Activated naive CD4-positive, alpha-beta T cell treated with anti-CD3 and anti-CD28 coated beads, Interleukin-2, amount 50 U/mL, for 16 hours (primary cell): ENCODE data around the gene STRA8.
A peak's percentile ranks its signal among the peaks of the same experiment; 100 is the strongest.

Source experiments
- DNase-seq: peaks from one replicate; pipeline ENCODE4 v3.0.0-alpha.2; 2020

Gene STRA8

DNA sequence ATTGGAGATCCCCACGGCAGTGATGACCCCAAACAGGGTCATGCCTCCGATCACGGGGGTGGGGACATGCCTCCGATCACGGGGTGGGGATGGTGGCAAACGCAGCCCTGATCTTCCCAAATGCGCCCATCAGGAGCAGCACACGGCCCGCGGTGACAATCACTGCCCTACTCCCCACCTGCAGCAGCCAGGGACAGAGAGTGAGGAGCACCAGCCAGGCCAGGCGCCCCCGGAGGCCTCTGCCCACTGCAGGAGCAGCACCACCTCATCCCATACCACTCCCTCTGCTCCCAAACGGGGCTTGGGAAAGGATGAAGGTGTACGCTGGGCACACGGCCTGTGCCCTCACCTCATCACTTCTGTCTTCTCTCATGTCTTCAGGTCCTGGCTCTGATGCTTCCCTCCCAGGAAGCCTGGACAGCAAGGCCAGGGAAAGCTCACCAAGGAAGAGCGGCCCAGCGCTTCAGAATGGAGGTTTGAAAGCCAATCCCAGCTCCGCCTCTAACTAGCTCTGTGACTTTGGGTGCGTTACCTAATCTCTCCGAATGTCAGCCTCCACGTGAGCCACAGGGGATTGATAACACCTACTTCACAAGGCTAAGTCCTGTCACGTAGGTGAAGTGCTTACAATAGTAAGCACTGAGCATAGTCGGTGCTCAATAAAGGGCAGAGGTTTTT is 37.1 kb downstream of the STRA8 start:
- DNase-seq = no peak

DNA sequence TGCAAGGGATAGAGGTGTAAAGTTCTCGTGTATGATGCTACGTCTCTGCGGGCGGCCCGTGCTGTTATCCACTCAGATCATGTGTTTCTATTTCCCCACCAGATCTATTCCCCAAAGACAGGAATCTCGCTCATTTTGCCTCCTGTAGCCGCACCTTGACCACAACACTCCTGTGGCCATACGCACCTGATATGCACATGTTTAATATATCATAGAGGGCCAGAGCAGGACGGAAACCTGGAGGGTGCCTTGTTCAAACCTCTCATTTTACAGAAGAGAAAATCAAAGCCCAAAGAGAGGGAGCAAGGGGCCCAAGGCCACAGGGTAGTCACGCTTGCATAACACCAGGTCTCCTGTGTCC is 37.6 kb downstream of the STRA8 start:
- no peak for DNase-seq

DNA sequence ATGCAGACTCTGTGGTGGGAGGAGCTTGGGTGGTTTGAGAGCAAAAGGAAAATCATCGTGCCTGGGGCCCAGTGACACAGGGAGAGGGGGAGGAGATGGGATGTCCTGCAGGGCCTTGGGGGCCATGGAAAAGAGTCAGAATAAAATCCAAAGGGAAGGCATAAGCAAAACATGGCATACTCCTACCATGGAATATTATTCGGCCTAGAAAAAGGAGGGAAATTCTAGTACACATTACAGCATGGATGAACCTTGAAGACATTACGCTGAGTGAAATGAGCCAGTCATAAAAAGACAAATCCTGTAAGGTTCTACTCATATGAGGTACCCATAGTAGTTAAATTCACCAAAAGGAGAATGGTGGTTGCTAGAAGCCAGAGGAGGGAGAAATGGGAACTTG is 38.7 kb downstream of the STRA8 start:
- DNase-seq = no peak

DNA sequence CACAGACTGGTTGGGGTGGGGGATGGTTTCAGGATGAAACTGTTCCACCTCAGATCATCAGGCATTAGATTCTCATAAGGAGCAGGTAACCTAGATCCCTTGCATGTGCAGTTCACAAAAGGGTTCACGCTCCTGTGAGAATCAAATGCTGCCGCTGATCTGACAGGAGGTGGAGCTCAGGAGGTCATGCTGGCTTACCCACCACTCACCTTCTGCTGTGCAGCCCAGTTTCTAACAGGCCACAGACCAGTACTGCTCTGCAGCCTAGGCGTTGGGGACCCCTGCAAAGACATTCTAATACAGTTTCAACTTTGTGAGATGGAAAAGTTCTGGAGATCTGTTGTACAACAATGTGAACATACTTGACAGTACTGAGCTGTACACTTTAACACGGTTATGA is 39.9 kb downstream of the STRA8 start:
- no peak for DNase-seq

DNA sequence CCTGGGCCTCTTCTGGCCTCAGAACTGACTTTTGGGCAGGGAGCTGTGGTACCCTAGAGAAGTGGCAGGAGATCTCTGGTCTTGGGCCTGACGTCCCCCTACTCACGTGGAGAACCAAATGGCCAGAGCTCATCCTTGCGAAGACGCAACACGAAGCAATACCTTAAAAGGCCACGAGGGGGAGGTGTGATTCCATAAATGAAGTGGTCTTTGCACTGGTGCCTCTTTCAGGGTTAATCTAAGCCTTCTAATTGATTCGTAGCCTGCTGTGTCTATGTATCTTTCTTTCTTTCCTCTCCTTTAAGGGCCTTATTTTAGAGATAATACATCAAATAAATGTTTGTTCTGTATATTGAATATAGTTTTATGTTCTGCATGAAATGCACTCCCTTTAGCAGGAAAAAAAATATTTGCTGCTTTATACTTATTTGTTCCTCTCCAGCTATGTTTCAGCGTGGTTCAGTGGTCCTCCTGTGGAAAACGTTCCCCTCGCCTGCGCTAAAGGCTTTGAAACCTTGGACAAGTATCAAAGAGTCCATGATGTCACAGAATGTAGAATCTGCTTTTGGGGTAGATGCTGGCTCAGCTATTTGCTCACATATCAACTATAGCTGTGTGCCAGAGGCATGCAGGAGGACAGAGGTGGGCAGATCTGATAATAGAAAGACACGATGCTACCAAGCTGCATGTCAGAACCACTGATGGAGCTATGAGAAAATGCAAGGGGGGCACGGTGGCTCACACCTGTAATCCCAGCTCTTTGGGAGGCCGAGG is 41.0 kb downstream of the STRA8 start:
- DNase-seq = peak; percentile 73

DNA sequence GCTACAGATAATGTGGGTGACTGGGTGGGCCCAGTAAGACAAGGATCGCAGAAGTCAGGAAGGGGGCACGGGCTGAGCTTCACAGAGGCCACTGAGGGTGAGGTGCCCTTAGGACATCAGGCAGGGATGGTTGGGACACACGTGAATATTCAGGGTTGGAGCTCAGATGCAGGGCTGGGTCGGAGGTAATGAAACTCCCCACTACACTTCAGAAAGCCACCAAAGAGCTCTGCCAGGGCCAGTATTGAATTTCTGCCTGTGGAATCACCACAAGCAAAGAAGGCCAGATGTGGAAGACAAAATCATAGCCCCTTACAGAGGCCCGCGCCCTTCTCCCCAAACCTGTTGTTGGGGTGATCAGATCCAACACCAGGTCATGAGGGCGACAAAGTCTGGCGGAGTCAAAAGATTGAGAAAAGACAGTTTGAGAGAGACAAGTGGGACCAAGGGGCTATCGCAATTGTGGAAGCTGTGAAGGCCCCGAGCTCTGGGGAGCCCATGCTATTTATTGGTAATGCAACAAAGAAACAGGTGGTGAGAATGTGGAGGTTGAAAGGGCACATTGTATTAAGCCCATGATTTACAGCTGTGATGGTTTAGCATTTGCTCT is 42.4 kb downstream of the STRA8 start:
- DNase-seq = no peak

DNA sequence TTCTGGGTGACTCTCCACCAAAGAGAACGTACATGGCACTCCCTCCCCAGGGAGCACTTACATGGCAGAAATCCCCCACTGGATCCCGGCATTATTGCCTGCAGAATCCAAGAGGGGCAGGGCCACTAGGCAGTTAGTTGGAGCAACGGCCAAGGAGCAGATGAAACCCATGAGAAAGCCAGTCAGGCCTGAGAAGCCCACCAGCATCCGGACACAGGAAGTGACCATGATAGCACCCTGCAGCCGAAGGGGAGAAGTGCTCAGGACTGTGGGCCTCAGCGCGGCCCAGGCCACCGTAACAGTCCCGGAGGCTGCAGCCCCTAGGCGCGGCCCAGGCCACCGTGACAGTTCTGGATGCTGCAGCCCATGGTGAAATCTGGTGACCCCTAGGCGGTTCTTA is 43.5 kb downstream of the STRA8 start:
- DNase-seq = no peak

DNA sequence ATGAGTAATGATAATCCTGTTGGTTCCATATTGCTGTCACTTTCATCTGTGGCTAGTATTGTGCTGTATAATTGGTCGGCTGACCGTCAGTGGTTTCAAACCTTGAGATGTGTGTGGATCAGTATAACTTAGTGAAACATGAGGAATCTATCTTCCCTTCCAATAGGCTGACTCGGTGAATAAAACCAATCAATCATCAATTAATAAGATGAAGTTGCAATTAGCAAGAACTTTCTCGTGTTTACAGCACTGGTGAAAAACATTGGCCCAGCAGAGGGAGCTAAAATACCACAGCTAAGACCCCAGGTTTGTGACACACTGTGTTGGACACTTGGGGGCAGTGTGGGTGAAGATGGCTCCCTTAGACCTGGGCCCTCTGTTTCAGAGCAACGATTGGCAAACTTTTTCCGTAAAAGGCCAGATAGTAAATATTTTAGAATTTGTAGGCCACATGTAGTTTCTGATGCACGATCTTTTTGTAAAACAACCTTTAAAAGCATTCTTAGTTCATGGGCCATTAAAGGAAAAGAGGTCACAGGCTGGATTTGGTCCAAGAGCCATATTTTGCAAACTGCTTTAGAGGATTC is 47.8 kb downstream of the STRA8 start:
- peak; percentile 76 for DNase-seq

DNA sequence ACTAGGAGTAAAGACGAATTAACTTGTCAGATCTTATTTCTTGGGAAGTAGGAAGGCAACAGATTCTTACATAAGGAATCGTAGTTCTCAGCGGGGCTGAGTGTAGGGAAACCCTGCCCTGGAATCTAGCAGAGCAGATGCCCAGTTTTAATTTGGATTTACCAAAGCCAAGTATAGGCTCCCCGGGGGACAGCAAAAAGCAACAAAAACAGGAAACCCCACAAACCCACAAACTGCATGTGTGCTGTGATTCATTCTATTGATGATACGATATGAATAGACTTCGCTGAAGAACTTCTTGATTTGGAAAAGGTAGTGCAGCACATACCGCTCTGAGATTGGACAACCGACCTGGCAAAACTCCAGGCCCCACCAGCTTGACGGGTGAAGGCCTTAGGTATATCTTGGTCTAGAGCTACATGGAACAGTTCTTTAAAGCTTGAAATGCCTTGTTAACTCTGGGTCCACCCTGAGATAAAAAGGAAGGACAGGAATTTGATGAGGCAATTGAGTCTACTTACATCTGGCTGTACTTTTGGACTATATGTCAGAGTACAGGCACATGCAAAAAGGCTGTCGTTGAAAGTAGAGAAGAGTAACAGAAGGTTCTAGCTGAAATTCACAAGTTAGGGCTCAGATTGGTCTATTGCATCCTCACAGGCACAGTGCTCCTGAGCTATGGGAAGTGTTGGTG is 49.1 kb downstream of the STRA8 start:
- DNase-seq = no peak

DNA sequence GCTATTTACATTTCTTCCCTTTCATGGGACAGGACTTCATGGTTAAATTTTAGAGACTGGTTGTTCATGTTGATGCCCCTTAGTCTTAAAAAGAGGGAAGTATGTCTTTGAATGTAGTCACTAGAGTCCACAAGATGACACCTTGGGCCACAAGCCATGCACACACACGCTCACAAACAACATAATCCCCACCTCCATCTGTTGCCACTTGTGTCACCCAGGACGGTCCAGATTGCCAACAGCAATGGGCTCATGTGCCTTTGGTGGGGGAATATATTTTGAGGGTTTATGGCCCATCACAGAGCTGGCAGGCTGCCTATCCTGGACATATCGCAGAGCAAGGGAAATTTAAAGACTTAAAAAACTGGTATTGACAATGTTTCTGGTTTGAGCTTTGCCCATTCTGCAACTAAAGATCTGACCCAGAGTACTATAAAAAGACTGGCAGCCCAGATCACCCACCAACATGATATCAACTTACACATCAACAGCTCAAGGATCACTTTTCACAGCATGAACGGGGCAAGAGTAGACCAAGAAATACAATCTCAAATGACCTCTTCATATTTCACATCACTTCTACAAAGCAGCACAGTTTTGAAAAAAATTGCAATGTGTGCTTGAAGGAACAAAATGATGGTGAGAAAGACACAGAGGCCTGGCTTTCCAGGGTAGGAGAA is 50.5 kb downstream of the STRA8 start:
- no peak for DNase-seq

DNA sequence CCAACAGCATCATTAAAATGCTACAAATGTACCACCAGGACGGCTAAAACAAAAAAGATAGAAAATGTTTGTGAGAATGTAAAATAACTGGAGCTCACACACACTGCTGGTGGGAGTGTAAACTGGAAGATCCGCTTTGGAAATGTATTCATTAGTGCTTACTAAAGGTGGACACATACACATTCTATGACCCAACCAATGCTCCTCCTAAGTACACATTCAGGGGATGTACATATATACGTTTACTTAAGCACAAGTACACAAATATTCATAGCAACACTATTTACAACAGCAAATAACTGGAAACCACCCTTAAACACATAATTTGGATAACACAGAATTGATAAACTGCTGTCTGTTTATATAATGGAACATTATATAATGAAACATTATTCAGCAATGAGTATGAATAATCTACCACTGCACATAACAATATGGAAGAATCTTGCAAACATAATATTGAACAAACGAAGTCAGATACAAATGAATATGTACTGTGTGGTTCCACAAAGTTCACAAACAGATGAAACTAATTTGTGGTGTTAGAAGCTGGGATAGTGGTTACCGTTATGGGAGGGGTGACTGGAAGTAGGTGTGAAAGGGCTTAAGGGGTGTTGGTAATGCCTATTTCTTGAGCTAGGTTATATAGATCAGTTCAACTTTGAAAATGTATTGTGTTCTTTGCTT is 52.1 kb downstream of the STRA8 start:
- no peak for DNase-seq

DNA sequence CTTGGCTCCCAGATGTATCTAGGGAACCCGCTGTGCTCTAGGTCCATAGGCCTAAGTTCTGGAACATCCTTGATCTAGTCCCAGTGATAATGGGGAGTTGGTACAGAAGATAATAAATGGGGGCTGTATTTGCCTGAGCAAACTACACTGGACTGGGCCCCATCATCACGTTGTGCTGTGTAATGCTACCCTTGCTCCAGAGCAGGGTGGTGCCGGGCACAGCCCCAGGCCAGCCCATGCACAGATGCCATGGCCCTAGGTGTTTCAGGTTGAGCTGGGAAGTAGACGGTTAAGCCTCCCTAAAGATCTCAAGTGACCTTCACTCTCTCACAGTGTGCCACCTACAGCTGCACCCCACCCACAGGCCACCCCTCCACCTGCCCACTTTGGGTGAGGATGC is 53.2 kb downstream of the STRA8 start:
- DNase-seq = no peak

DNA sequence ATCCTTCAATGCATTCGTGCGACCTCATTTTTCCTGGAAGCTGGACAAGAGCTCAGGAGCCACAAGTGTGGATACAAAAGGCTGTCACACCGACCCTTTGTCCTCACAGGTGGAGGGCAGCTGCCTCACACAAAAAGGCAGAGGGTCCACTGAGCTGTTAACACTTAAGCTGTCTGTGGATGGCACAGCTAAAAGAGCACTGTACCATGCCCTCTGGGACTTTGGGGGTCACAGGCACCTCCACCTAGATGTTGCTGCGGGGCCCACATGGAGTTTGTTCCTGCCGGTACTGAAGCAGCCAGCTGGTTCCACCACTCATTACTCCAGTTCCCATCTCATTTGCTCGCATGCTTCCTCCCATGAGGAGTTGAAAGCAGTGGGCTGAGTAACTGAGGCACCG is 57.0 kb downstream of the STRA8 start:
- DNase-seq = no peak

DNA sequence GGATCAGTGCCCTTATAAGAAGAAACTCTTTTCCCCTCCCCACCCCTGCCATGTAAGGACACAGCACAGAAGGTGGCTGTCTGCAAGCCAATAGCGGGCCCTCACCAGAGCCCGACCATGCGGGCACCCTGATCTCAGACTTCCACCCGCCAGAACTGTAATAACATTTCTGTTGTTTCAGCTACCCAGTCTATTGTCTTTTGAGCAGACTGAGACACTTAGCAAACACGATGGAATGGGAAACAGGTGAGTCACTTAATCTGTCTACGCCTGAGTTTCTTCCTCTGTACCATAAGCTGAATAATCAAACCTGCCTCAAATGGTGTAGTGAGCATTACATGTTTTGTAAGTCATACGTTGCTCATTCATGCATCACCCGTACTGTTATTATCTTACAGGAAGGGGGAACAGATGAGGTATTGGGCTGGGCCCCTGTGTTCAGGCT is 58.2 kb downstream of the STRA8 start:
- no peak for DNase-seq

DNA sequence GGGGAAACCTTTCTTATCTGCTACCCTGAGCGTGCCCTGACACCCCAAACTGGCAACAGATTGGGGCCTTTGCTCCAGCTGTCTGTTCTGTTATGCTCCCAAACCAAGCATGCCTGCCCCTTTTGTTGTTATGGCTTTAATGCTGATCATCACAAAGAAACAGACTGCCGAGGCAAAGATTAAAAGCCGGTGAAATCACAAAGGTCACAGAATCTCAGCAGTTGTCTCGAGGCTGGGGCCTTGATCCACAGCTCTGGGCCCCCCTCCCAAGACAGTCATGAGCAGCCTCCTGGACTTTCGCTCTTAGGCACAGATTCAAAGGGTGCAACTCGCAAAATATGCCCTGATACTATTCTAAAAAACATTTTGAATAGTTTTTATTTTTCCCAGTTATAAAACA is 65.6 kb downstream of the STRA8 start:
- no peak for DNase-seq

DNA sequence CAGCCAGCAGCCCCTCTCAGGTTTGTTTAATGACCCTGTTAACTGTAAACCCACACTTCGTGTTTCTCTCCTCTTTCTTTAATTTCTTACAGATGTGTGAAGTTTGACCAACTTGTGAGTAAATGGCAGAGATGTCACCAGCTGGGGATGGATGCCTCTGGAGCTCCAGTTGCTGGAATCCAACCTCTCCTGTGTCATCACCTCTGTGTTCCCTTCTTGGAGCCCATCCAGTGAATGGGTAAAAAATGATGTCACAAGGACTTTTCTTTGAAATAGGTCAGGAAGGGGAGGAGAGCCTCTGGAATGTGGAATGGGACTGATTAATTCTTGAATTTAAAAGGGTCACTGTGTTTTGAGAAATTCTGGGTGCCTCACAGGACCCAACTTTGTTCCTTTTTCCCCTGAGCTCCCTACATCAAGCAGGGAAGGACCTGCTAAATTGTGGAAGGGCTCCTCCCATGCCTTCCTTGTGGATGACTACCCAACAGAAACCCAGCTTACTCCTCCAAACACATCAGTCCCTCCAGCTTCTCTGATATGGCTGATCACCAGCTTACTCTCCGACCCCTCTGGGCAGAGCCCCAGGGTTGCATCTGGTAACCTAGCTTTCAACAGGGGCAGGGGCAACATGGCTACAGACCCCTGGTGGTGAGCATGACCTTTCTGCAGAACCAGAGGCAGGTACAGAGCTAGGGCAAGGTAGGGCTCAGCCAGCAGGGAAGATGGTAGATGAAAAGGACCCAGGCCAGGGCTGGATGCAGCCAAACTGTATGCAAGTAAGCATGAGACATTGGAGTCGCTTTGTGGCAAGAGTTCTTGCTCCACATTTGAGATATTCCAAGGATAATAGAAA is 67.5 kb downstream of the STRA8 start:
- DNase-seq = no peak
